ENCODE results near the gene ZNF444. TPM values are rescaled to one million over a fixed set of nuclear protein-coding genes. Genes with fewer than 3 reads are reported as not detected.

The ZNF444 gene
- total RNA-seq, 4 donors from 2014 or later: 16.4 to 38.9 (median 24.9) TPM

DNA sequence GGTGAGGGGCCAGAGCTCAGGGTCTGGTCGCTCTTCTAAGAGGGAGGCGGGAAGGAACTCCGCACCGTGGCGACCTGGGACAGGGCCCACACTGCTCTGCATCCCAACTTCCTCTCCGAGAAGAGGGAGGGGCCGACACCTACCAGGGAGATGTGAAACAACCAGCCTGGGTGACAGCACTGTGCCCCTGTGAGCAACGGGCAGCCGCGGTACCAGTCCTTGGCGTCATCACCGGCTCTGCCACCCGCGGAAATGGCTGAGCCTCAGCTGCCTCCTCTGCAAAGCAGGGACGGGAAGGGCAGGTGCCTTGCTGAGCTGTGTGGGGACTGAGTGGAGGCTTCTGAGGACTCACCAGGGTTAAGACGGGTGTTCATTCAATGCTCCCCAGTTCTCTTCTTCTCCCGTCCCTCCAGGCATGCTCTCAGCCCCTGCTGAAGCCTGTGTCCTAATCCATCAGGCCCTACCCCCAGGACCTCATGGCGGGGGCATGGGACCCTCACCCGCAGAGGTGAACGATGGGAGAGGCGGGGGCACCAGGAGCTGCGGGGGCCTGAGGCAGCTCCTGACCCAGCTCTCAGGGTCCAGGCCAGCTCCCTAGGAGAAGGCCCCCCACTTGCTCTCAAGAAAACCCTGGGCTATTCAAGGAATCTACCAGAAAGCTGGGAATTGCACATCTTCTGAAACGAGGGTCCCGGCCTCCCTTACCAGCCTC is 29.3 kb upstream of the ZNF444 start:
- Histone ChIP-seq H3K4me1 (peaks cover 74 to 84% of the 10 kb centered on the region in 2 donors), H3K27me3 (no peaks in the 10 kb centered on the region), H3K4me3 (peak overlapping the region in 1 of 4 donors; percentile 1), H3K27ac (peak overlapping the region; percentile 33 to 76 (median 68)), H3K9me3 (no peaks in the 10 kb centered on the region), H3K36me3 (no peaks in the 10 kb centered on the region)
- in situ Hi-C loops (cut with MboI; ENCODE audit: low sequenced_read_pairs in 4 of 4): no loop called here
- peak in 1 of 2 donors; percentile 16 for ATAC-seq
- TF ChIP-seq POLR2A (IDR thresholded peaks at IDR 0.05): no peak
- TF ChIP-seq, protein P1, sequence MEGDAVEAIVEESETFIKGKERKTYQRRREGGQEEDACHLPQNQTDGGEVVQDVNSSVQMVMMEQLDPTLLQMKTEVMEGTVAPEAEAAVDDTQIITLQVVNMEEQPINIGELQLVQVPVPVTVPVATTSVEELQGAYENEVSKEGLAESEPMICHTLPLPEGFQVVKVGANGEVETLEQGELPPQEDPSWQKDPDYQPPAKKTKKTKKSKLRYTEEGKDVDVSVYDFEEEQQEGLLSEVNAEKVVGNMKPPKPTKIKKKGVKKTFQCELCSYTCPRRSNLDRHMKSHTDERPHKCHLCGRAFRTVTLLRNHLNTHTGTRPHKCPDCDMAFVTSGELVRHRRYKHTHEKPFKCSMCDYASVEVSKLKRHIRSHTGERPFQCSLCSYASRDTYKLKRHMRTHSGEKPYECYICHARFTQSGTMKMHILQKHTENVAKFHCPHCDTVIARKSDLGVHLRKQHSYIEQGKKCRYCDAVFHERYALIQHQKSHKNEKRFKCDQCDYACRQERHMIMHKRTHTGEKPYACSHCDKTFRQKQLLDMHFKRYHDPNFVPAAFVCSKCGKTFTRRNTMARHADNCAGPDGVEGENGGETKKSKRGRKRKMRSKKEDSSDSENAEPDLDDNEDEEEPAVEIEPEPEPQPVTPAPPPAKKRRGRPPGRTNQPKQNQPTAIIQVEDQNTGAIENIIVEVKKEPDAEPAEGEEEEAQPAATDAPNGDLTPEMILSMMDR (IDR thresholded peaks at IDR 0.05 in 4 of 5, conservative IDR thresholded peaks at IDR 0.05 in 1 of 5): no peak
- intact Hi-C loops (cut with DNase I; ENCODE audit: low total_unique reads): no loop called here
- no peak for DNase-seq

DNA sequence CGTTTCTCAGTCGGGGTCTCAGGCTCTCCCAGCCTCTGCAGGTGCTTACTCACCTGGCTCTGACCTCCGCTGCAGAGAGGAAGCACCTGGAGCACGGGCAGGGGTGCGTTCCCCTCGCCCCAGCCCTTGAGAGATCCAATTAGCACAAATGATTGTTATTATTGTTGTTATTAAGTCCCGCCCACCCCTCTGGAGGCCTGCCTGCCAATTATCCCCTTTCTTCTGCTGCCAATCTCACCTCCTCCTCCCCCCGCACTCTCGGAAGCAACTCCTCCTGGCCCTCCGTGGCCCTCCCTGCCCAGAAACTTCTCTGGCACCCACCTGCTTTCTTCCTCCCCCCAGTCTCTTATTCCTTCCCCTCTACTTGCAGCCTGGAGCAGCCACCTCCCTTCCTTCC is 28.8 kb upstream of the ZNF444 start:
- Histone ChIP-seq H3K4me3 (peak overlapping the region in 1 of 4 donors; percentile 1), H3K27me3 (no peaks in the 10 kb centered on the region), H3K4me1 (peaks cover 77 to 88% of the 10 kb centered on the region in 2 donors), H3K36me3 (no peaks in the 10 kb centered on the region), H3K9me3 (no peaks in the 10 kb centered on the region), H3K27ac (peak overlapping the region; percentile 33 to 76 (median 68))
- intact Hi-C loops (cut with DNase I; ENCODE audit: low total_unique reads) (no loop called here), in situ Hi-C loops (cut with MboI; ENCODE audit: low sequenced_read_pairs in 4 of 4) (no loop called here)
- DNase-seq (no peak), ATAC-seq (no peak)
- TF ChIP-seq, protein P1 (IDR thresholded peaks at IDR 0.05 in 4 of 5, conservative IDR thresholded peaks at IDR 0.05 in 1 of 5): no peak
- no peak for TF ChIP-seq POLR2A (IDR thresholded peaks at IDR 0.05)

DNA sequence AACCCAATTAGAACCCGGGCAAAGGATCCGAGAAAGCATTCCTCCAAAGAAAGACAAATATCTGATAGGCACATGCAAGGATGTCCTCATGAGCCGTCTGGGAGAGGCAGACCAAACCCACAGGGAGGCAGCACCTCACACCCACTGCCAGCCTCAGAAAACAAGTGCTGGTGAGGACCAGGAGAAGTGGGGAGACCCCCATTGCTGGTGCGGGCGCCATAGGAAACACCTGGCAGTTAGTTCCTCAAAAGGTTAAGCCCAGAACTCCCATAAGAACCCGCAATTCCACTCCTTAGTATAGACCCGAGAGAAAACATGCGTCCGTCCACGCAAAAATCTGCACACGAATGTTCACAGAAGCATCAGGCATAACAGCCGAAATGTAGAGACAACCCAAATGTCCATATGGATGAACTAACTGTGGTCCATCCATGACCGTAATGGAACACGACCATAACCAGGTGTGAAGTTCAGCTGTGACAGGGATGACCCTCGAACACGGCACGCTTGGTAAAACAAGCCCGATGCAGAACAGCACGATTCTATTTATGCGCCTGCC is 27.9 kb upstream of the ZNF444 start:
- peaks cover 73 to 88% of the 10 kb centered on the region in 2 donors for H3K4me1 ChIP-seq
- TF ChIP-seq, protein P1 (IDR thresholded peaks at IDR 0.05 in 4 of 5, conservative IDR thresholded peaks at IDR 0.05 in 1 of 5): no peak
- no peak for TF ChIP-seq POLR2A (IDR thresholded peaks at IDR 0.05)
- ATAC-seq: no peak
- in situ Hi-C loops (cut with MboI; ENCODE audit: low sequenced_read_pairs in 4 of 4) (no loop called here), intact Hi-C loops (cut with DNase I; ENCODE audit: low total_unique reads) (no loop called here)
- peak overlapping the region in 3 of 4 donors; percentile 33 to 76 (median 73) for H3K27ac ChIP-seq
- H3K36me3 ChIP-seq: no peaks in the 10 kb centered on the region
- no peaks in the 10 kb centered on the region for H3K27me3 ChIP-seq
- H3K9me3 ChIP-seq: no peaks in the 10 kb centered on the region
- H3K4me3 ChIP-seq: no peak overlapping the region
- no peak for DNase-seq

DNA sequence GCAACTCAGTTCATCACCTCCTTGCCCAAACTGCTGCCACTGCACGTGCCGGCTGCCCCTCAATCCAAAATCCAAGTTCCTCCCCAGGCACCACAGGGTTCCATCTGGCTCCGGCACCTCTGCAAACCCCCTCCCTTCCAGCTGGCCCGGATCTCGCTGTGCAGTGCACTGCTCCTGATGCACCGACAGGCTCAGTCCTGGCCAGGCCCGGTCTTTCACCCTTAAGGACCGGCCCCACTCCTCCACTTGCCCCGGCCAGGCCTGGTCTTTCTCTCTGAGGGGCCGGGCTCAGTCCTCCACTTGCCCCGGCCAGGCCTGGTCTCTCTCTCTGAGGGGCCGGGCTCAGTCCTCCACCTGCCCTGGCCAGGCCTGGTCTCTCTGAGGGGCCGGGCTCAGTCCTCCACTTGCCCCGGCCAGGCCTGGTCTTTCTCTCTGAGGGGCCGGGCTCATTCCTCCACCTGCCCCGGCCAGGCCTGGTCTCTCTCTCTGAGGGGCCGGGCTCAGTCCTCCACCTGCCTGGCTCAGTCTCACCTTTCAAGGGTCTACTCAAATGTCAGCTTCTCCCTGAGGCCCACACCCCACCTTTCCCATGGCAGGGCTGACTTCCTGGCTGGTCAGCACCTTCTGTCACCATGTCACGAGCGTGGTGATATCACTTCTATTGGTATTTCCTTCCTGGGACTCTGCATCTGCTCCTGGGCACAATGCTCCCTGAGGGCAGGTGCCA is 26.9 kb upstream of the ZNF444 start:
- Histone ChIP-seq H3K27me3 (no peaks in the 10 kb centered on the region), H3K4me1 (peaks cover 73 to 88% of the 10 kb centered on the region in 2 donors), H3K36me3 (no peaks in the 10 kb centered on the region), H3K4me3 (no peak overlapping the region), H3K9me3 (no peaks in the 10 kb centered on the region), H3K27ac (peak overlapping the region in 3 of 4 donors; percentile 18 to 30 (median 28))
- in situ Hi-C loops (cut with MboI; ENCODE audit: low sequenced_read_pairs in 4 of 4): no loop called here
- intact Hi-C loops (cut with DNase I; ENCODE audit: low total_unique reads): no loop called here
- ATAC-seq: no peak
- DNase-seq: no peak
- TF ChIP-seq, protein P1 (IDR thresholded peaks at IDR 0.05 in 4 of 5, conservative IDR thresholded peaks at IDR 0.05 in 1 of 5): no peak
- TF ChIP-seq POLR2A (IDR thresholded peaks at IDR 0.05): no peak

All from gastrocnemius medialis (tissue), 4 donors.